ENCODE results near the gene SMIM27. TPM values are rescaled to one million over a fixed set of nuclear protein-coding genes. Genes with fewer than 3 reads are reported as not detected.

Gene SMIM27
- total RNA-seq, 4 donors from 2014 or later: 1.1 to 5.3 (median 2.0) TPM

DNA sequence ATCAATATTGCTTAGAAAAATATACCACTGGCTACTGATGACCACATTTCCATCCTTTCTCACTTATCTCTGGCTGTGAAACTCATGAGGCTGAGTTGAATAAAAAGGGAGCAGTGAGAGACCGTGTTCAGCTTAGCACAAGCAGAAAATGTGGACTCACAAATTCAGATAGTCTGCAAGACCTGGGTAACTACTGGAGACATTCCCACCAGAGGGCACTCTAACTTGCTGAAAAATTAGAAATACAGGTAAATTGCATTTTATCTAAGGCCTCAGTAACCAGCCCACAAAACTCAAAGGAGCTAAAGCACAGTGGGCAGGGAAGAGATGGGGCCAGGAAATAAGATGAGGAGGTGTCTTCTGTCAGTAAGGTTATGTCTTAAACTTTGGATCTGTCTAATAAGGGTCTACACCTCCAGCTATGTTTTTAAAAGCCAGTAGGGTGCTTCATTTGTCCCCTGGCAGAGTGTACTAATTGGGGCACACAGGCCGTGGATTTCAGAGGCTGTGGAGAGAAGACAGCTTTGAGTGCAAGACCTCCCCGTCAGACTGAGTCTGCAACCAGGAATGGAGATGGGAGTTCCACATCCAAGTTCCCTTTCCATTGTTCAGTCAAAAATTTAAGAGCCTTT, 29.5 kb downstream of the SMIM27 start:
- TF ChIP-seq, protein P1, sequence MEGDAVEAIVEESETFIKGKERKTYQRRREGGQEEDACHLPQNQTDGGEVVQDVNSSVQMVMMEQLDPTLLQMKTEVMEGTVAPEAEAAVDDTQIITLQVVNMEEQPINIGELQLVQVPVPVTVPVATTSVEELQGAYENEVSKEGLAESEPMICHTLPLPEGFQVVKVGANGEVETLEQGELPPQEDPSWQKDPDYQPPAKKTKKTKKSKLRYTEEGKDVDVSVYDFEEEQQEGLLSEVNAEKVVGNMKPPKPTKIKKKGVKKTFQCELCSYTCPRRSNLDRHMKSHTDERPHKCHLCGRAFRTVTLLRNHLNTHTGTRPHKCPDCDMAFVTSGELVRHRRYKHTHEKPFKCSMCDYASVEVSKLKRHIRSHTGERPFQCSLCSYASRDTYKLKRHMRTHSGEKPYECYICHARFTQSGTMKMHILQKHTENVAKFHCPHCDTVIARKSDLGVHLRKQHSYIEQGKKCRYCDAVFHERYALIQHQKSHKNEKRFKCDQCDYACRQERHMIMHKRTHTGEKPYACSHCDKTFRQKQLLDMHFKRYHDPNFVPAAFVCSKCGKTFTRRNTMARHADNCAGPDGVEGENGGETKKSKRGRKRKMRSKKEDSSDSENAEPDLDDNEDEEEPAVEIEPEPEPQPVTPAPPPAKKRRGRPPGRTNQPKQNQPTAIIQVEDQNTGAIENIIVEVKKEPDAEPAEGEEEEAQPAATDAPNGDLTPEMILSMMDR (IDR thresholded peaks at IDR 0.05): peak in 5 of 6 experiments; percentile 10 to 55 (median 39)
- no peak for TF ChIP-seq POLR2A (IDR thresholded peaks at IDR 0.05)
- 29 to 42% methylated on average over 3 of the region's 3 CpGs for WGBS, 2 donors
- H3K36me3 ChIP-seq: no peaks in the 10 kb centered on the region
- peaks cover 0 to 22% (median 0%) of the 10 kb centered on the region in 4 donors for H3K27me3 ChIP-seq
- H3K9me3 ChIP-seq: no peaks in the 10 kb centered on the region
- intact Hi-C loops (cut with DNase I): no loop called here
- no peak overlapping the region for H3K4me3 ChIP-seq
- peaks cover 0 to 8% (median 0%) of the 10 kb centered on the region in 3 donors for H3K4me1 ChIP-seq
- no peak overlapping the region for H3K27ac ChIP-seq
- no peak for DNase-seq

DNA sequence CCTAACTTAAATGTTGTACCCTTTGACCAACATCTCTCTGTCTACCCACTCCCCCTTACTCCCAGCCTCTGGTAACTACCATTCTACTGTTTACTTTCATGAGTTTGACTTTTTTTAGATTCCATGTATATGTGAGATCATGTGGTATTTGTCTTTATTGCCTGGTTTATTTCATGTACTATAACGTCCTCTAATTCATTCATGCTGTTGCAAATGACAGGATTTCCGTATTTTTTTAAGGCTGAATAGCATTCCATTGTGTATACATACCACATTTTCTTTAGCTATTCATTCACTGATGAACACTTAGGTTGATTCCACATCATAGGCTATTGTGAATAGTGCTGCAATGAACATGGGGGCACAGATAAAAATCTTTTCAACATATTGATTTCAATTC, 32.7 kb downstream of the SMIM27 start:
- WGBS, 2 donors: 12 to 15% methylated on average over 2 of the region's 2 CpGs
- peaks cover 0 to 25% (median 0%) of the 10 kb centered on the region in 4 donors for H3K27me3 ChIP-seq
- TF ChIP-seq POLR2A (IDR thresholded peaks at IDR 0.05): no peak
- TF ChIP-seq, protein P1 (IDR thresholded peaks at IDR 0.05): no peak
- H3K27ac ChIP-seq: no peak overlapping the region
- H3K36me3 ChIP-seq: no peaks in the 10 kb centered on the region
- no peaks in the 10 kb centered on the region for H3K9me3 ChIP-seq
- intact Hi-C loops (cut with DNase I): no loop called here
- DNase-seq: no peak
- no peak overlapping the region for H3K4me3 ChIP-seq
- H3K4me1 ChIP-seq: no peaks in the 10 kb centered on the region

DNA sequence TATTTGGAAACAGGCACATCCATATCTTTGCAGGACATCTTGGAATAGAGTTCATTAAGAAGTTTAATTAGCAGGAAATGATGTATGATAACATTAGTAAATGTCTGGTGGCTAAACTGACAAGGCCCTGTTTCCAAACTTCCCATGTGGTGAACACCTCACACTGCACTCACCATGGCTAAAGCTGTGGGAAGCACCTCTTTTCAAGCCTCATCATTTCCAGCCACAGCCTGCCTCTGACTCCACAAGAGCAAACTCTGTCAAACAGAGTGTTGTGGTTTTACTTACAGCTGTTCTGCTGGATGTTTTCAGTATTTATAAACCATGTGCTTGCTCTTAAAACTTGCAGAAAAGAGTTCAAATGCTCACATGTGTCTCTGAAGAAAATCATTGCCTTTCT, 35.8 kb downstream of the SMIM27 start:
- H3K27ac ChIP-seq: no peak overlapping the region
- TF ChIP-seq, protein P1 (IDR thresholded peaks at IDR 0.05): peak in 1 of 6 experiments; percentile 12
- no peak for TF ChIP-seq POLR2A (IDR thresholded peaks at IDR 0.05)
- no peaks in the 10 kb centered on the region for H3K9me3 ChIP-seq
- intact Hi-C loops (cut with DNase I): no loop called here
- no peak for DNase-seq
- no peaks in the 10 kb centered on the region for H3K36me3 ChIP-seq
- H3K27me3 ChIP-seq: peaks cover 0 to 24% (median 0%) of the 10 kb centered on the region in 4 donors
- no peak overlapping the region for H3K4me3 ChIP-seq
- H3K4me1 ChIP-seq: no peaks in the 10 kb centered on the region

DNA sequence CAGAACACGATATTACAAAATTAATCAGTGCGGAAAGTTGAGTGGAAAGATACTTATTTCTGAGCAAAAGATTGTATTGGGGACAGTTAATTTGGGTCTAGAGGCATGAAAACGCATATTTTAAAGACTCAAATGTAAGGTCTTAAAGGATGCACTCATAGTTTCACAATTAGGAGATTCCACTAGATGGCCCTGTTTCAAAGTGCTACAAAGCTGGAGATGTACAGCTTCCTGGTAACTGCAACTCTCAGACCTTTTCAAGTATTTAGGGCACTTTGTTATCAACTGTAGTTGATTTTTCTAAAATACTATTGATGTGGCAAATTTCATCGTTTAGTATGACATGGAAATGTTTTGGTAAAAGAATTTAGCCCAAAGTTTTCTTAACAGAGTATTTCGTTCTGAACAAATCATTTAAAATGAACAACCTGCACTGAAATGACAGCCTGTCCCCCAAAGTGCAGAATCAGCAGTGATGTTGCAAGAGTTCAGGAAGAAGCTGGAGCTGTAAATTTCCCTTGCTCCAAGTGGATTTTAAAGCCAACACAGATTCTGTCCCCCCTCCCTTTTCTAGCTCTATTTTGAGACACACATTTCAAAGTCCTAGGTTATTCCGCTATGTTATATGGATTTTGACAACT, 37.1 kb downstream of the SMIM27 start:
- intact Hi-C loops (cut with DNase I): no loop called here
- 51 to 56% methylated on average over 6 of the region's 6 CpGs for WGBS, 2 donors
- no peak for DNase-seq
- Histone ChIP-seq H3K4me1 (no peaks in the 10 kb centered on the region), H3K27me3 (peaks cover 0 to 24% (median 0%) of the 10 kb centered on the region in 4 donors), H3K36me3 (no peaks in the 10 kb centered on the region), H3K27ac (no peak overlapping the region), H3K9me3 (no peaks in the 10 kb centered on the region), H3K4me3 (no peak overlapping the region)
- no peak for TF ChIP-seq POLR2A (IDR thresholded peaks at IDR 0.05)
- TF ChIP-seq, protein P1 (IDR thresholded peaks at IDR 0.05): peak in 4 of 6 experiments; percentile 28 to 61 (median 31)

DNA sequence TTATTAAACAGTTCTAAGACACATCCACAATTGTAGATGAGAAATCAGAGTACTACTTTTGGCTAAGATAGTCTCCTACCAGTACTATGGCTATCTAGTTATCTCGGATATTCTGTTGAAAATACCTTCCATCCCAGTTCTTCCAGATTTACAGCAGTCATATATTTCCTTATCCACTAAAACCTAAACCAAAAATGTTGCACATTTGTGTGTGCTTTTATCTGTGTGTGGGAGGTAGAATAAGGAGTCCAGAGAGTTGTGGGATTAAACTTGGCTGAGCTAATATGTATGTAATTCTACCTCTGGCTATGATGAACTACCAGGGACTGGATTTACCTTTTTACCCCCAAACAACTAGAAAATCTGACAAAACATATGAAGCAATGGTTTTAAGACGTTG, 38.3 kb downstream of the SMIM27 start:
- Histone ChIP-seq H3K4me3 (no peak overlapping the region), H3K27me3 (peaks cover 0 to 21% (median 0%) of the 10 kb centered on the region in 4 donors), H3K36me3 (no peaks in the 10 kb centered on the region), H3K27ac (no peak overlapping the region), H3K4me1 (no peaks in the 10 kb centered on the region), H3K9me3 (no peaks in the 10 kb centered on the region)
- TF ChIP-seq POLR2A (IDR thresholded peaks at IDR 0.05): no peak
- TF ChIP-seq, protein P1 (IDR thresholded peaks at IDR 0.05): no peak
- intact Hi-C loops (cut with DNase I): loop anchor here (5.0 kb wide), 1 partner anchor 377 kb away; no protein-coding TSS in a partner anchor
- DNase-seq: no peak
- WGBS, 2 donors: 46 to 52% methylated on average over 2 of the region's 2 CpGs

All from esophagus squamous epithelium (tissue), 5 donors.